ENCODE results near the gene TMOD1. TPM values are rescaled to one million over a fixed set of nuclear protein-coding genes. Genes with fewer than 3 reads are reported as not detected.

TMOD1 gene
- total and polyA plus RNA-seq, 11 donors = 96.4 to 201 (median 158) TPM

GRCh38 chr9:97548819-97549540, 47.5 kb downstream of the TMOD1 start:
- 60 to 69% (median 65%) methylated on average over 3 of the region's 3 CpGs for WGBS, 4 donors
- Histone ChIP-seq H3K27me3 (no peaks in the 10 kb centered on the region), H3K36me3 (peaks cover 0 to 45% (median 16%) of the 10 kb centered on the region in 9 donors), H3K4me1 (peaks cover 0 to 22% (median 3%) of the 10 kb centered on the region in 12 donors), H3K4me3 (no peak overlapping the region), H3K9me3 (peaks cover 0 to 5% (median 0%) of the 10 kb centered on the region in 12 donors), H3K27ac (no peak overlapping the region)
- intact Hi-C loops (cut with DNase I) = no loop called here
- TF ChIP-seq CTCF (IDR thresholded peaks at IDR 0.05) (no peak), POLR2A (IDR thresholded peaks at IDR 0.05) (no peak)
- DNase-seq (no peak), ATAC-seq (no peak)

GRCh38 chr9:97550386-97550785, 48.9 kb downstream of the TMOD1 start:
- Histone ChIP-seq H3K4me1 (peaks cover 0 to 28% (median 12%) of the 10 kb centered on the region in 12 donors), H3K4me3 (no peak overlapping the region), H3K36me3 (peaks cover 0 to 45% (median 16%) of the 10 kb centered on the region in 9 donors), H3K27ac (no peak overlapping the region), H3K9me3 (peaks cover 0 to 5% (median 0%) of the 10 kb centered on the region in 12 donors), H3K27me3 (no peaks in the 10 kb centered on the region)
- intact Hi-C loops (cut with DNase I) = loop anchor here in 2 of 10 donors (10.0 kb wide), 1 partner anchor 46 kb away; the partner anchor contains the start of gene TMOD1 (in 2 of the 2)
- WGBS, 4 donors = 81 to 91% (median 83%) methylated on average over 1 of the region's 1 CpG
- TF ChIP-seq CTCF (IDR thresholded peaks at IDR 0.05) (no peak), POLR2A (IDR thresholded peaks at IDR 0.05) (no peak)
- DNase-seq (no peak), ATAC-seq (no peak)

GRCh38 chr9:97551308-97551707, 49.8 kb downstream of the TMOD1 start:
- Histone ChIP-seq H3K9me3 (peaks cover 0 to 5% (median 0%) of the 10 kb centered on the region in 12 donors), H3K36me3 (peaks cover 0 to 42% (median 13%) of the 10 kb centered on the region in 9 donors), H3K27ac (no peak overlapping the region), H3K4me1 (peaks cover 0 to 31% (median 18%) of the 10 kb centered on the region in 12 donors), H3K4me3 (no peak overlapping the region), H3K27me3 (no peaks in the 10 kb centered on the region)
- ATAC-seq (no peak), DNase-seq (no peak)
- intact Hi-C loops (cut with DNase I) = loop anchor here in 2 of 10 donors (10.0 kb wide), 1 partner anchor 47 kb away; the partner anchor contains the start of gene TMOD1 (in 2 of the 2)
- TF ChIP-seq POLR2A (IDR thresholded peaks at IDR 0.05) (no peak), CTCF (IDR thresholded peaks at IDR 0.05) (no peak)
- WGBS, 4 donors = 94 to 98% (median 96%) methylated on average over 5 of the region's 5 CpGs

- ATAC-seq (no peak), DNase-seq (no peak)
- Histone ChIP-seq H3K36me3 (peaks cover 0 to 26% (median 6%) of the 10 kb centered on the region in 9 donors), H3K9me3 (peaks cover 0 to 5% (median 0%) of the 10 kb centered on the region in 12 donors), H3K27me3 (no peaks in the 10 kb centered on the region), H3K27ac (no peak overlapping the region), H3K4me3 (no peak overlapping the region), H3K4me1 (peaks cover 0 to 46% (median 34%) of the 10 kb centered on the region in 12 donors)
- no peak for TF ChIP-seq CTCF (IDR thresholded peaks at IDR 0.05)
- no peak for TF ChIP-seq POLR2A (IDR thresholded peaks at IDR 0.05)
- intact Hi-C loops (cut with DNase I) = loop anchor here in 2 of 10 donors (10.0 kb wide), 1 partner anchor 48 kb away; the partner anchor contains the start of gene TMOD1 (in 2 of the 2)
- WGBS, 4 donors = 68 to 81% (median 79%) methylated on average over 6 of the region's 6 CpGs
These were observed 51.7 kb downstream of the TMOD1 start for GRCh38 chr9:97553141-97553540.
